ENCODE data around the gene TRPC4AP.

Gene TRPC4AP

DNA sequence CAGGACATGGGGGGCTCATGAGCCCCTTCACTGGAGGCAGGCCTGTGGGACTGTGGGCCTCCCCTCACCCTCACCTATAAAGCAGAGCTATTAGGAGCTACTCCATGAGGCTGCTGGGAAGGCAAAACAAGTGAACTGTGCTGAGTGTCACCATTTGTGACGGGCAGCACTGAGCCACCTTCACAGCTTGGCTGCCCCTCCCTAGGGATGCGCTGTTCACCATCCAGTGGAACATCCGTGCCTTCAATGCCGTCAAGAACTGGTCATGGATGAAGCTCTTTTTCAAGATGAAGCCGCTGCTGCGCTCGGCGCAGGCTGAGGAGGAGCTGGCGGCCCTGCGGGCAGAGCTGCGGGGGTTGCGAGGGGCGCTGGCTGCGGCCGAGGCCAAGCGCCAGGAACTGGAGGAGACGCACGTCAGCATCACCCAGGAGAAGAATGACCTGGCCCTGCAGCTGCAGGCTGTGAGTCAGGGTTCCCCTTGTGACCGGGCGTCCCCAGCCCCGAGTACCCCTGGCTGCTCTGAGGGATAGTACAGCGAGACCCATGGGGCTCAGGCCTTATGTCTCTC, 98.6 kb downstream of the TRPC4AP start:
- no peaks in the 10 kb centered on the region for H3K9me3 ChIP-seq
- H3K4me3 ChIP-seq (ENCODE audit: low read depth, low read length), result no peak overlapping the region
- TF ChIP-seq, protein P1, sequence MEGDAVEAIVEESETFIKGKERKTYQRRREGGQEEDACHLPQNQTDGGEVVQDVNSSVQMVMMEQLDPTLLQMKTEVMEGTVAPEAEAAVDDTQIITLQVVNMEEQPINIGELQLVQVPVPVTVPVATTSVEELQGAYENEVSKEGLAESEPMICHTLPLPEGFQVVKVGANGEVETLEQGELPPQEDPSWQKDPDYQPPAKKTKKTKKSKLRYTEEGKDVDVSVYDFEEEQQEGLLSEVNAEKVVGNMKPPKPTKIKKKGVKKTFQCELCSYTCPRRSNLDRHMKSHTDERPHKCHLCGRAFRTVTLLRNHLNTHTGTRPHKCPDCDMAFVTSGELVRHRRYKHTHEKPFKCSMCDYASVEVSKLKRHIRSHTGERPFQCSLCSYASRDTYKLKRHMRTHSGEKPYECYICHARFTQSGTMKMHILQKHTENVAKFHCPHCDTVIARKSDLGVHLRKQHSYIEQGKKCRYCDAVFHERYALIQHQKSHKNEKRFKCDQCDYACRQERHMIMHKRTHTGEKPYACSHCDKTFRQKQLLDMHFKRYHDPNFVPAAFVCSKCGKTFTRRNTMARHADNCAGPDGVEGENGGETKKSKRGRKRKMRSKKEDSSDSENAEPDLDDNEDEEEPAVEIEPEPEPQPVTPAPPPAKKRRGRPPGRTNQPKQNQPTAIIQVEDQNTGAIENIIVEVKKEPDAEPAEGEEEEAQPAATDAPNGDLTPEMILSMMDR (IDR thresholded peaks at IDR 0.05; ENCODE audit: low read depth, low read length), result no peak
- H3K36me3 ChIP-seq, result peaks cover 11% of the 10 kb centered on the region
- peaks cover 4% of the 10 kb centered on the region; the same call in 1 of the 2 replicates for H3K4me1 ChIP-seq
- H3K27me3 ChIP-seq, result no peaks in the 10 kb centered on the region
- no peak for DNase-seq

DNA sequence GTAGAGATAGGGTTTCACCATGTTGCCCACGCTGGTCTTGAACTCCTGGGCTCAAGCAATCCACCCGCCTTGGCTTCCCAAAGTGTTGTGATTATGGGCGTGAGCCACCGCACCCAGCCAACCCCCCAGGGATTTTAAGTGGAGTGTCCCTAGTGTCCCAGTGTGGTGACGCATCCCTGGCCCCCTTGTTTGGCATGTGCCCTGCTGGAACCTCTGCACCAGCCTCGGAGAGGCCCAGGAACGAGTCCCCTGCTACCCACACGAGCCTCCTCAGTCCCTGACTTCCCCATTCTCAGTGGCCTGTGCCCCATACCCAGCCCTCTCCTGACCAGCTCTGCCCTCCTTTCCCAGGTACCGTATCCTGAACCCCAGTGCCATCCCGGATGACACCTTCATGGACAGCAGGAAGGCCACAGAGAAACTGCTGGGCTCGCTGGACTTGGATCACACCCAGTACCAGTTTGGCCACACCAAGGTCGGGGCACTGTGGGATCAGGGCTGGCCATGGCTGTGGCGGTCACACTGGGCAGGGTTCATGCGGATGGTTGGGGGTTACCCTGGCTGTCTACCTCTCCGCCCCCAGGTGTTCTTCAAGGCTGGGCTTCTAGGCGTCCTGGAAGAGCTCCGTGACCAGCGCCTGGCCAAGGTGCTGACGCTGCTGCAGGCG, 99.7 kb downstream of the TRPC4AP start:
- no peaks in the 10 kb centered on the region for H3K27me3 ChIP-seq
- peaks cover 7% of the 10 kb centered on the region for H3K36me3 ChIP-seq
- TF ChIP-seq, protein P1 (IDR thresholded peaks at IDR 0.05; ENCODE audit: low read depth, low read length), result no peak
- H3K4me3 ChIP-seq (ENCODE audit: low read depth, low read length), result no peak overlapping the region
- no peaks in the 10 kb centered on the region for H3K9me3 ChIP-seq
- no peak for DNase-seq
- H3K4me1 ChIP-seq, result peaks cover 4% of the 10 kb centered on the region; the same call in 1 of the 2 replicates

DNA sequence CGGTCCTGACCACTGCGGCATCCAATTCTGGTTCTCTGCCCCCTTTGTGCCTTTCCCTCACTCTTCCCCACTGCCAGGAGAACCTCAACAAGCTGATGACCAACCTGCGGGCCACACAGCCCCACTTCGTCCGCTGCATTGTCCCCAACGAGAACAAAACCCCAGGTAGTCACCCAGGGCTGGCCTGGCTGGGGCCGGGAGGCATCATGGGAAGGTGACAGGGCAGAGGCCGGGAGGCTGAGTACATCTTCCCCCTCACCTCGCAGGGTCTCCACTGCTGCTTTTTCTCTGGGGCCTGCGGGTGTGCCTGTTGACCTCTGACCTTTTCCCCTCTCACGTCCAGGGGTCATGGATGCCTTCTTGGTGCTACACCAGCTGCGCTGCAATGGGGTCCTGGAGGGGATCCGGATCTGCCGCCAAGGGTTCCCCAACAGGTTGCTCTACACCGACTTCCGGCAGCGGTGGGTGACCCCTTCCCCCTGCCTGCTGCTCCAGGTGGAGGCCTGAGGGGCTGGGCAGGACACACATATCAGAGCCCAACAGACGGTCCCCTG, 101.9 kb downstream of the TRPC4AP start:
- DNase-seq, result no peak
- Histone ChIP-seq H3K4me1 (no peaks in the 10 kb centered on the region), H3K36me3 (no peaks in the 10 kb centered on the region), H3K27me3 (no peaks in the 10 kb centered on the region), H3K9me3 (no peaks in the 10 kb centered on the region), H3K4me3 (ENCODE audit: low read depth, low read length) (no peak overlapping the region)
- TF ChIP-seq, protein P1 (IDR thresholded peaks at IDR 0.05; ENCODE audit: low read depth, low read length), result no peak

DNA sequence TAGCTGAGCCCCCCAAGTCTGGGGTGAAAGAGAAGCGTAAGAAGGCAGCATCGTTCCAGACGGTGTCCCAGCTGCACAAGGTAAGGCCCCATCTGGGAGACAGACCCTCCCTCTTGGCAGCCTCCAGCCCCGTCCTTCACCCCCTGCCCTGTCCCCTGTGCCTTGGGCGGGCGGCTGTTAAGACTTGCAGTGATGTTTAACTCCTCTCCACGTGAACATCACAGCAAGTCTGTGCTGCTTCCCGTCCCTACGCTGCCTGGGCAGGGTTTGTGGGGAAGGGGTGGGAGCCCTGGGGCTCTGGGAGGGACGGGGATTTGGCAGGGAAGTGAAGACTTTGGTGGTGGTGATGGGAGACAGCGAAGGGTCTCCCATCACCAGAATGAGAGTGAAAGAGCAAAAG, 102.4 kb downstream of the TRPC4AP start:
- TF ChIP-seq, protein P1 (IDR thresholded peaks at IDR 0.05; ENCODE audit: low read depth, low read length), result no peak
- H3K27me3 ChIP-seq, result no peaks in the 10 kb centered on the region
- no peaks in the 10 kb centered on the region for H3K9me3 ChIP-seq
- H3K4me1 ChIP-seq, result no peaks in the 10 kb centered on the region
- H3K36me3 ChIP-seq, result no peaks in the 10 kb centered on the region
- DNase-seq, result no peak
- no peak overlapping the region for H3K4me3 ChIP-seq (ENCODE audit: low read depth, low read length)

DNA sequence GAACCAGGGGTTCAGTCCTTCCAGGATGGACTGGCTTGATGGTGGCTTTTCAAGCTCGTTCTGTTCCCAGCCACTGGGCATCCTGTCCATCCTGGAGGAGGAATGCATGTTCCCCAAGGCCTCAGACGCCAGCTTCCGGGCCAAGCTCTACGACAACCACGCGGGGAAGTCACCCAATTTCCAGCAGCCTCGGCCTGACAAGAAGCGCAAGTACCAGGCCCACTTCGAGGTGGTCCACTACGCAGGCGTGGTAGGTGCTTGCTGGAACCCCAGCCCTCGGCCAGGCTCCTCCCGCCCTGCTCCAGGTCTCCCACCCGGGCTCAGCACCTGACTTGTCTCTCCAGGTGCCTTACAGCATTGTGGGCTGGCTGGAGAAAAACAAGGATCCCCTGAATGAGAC, 102.9 kb downstream of the TRPC4AP start:
- Histone ChIP-seq H3K27me3 (no peaks in the 10 kb centered on the region), H3K9me3 (no peaks in the 10 kb centered on the region), H3K36me3 (no peaks in the 10 kb centered on the region), H3K4me1 (no peaks in the 10 kb centered on the region), H3K4me3 (ENCODE audit: low read depth, low read length) (no peak overlapping the region)
- TF ChIP-seq, protein P1 (IDR thresholded peaks at IDR 0.05; ENCODE audit: low read depth, low read length), result no peak
- no peak for DNase-seq

DNA sequence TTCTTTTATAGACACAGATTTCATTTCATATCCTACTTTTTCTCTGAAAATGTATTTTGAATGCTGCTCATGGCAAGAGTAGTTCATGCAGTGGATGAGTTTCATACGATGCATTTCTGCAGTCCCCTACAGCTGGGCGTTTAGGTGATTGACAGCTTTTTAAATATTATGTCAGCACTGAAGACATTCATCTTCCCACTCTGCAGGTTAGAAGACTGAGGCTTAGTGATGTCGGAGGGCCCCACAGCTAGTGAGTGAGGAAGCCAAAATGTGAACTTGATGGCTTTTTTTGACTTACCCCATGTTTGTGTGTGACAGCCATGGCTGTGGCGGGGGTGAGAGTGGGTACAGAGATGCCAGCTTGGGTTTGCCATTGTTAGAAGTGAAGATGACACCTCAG, 103.5 kb downstream of the TRPC4AP start:
- Histone ChIP-seq H3K9me3 (no peaks in the 10 kb centered on the region), H3K4me3 (ENCODE audit: low read depth, low read length) (no peak overlapping the region), H3K4me1 (no peaks in the 10 kb centered on the region), H3K27me3 (no peaks in the 10 kb centered on the region), H3K36me3 (no peaks in the 10 kb centered on the region)
- no peak for DNase-seq
- TF ChIP-seq, protein P1 (IDR thresholded peaks at IDR 0.05; ENCODE audit: low read depth, low read length), result no peak

All from BE2C (cell line).